Common myeloid progenitor, CD34-positive (primary cell): ENCODE results near the gene ARX.

Experiments used
- CTCF ChIA-PET: fragments of 350-600 bp; sonication (Branson Sonifier 250); formaldehyde crosslinking; loops from one replicate; lab custom pipeline; 2021; ENCODE audit warnings: antibody characterized with exemption; lab: Charles Lee
- POLR2A ChIA-PET: fragments of 350-600 bp; sonication (Branson Sonifier 250); formaldehyde crosslinking; loops from one replicate; lab custom pipeline; 2021; ENCODE audit warnings: antibody characterized with exemption; lab: Charles Lee
- DNase-seq, 3 donors: peaks; one replicate each; pipeline versions ENCODE4 v3.0.0 to v3.0.0-alpha.2; 2013
- H3K27ac ChIP-seq, 2 experiments: 1 replicate in 1 of 2; 2 replicates in 1 of 2; pipeline ENCODE4 v1.7.0; 2013; ENCODE audit warnings: inconsistent platforms in 2 of 2, low read length in 2 of 2, mild to moderate bottlenecking in 2 of 2, low read depth in 1 of 2, moderate library complexity in 1 of 2; ENCODE audit not compliant: severe bottlenecking in 2 of 2, insufficient read depth in 1 of 2, poor library complexity in 1 of 2
- H3K27me3 ChIP-seq, 5 experiments: replicated peaks in 2 of 5; 1 replicate in 3 of 5; 2 replicates in 2 of 5; pipeline versions ENCODE4 v1.6.1 to v1.7.0; 2013; ENCODE audit warnings: low read length in 4 of 5, mild to moderate bottlenecking in 2 of 5, moderate library complexity in 2 of 5, inconsistent platforms in 1 of 5; ENCODE audit not compliant: insufficient read depth in 5 of 5, control insufficient read depth in 4 of 5
- H3K36me3 ChIP-seq, 4 experiments: 1 replicate in 2 of 4; 2 replicates in 2 of 4; pipeline versions ENCODE4 v1.6.1 to v1.7.0; 2013; ENCODE audit warnings: low read length in 3 of 4, control low read depth in 1 of 4, mild to moderate bottlenecking in 1 of 4; ENCODE audit not compliant: control insufficient read depth in 4 of 4, insufficient read depth in 4 of 4
- H3K4me1 ChIP-seq, 4 experiments: 1 replicate in 3 of 4; 2 replicates in 1 of 4; pipeline versions ENCODE4 v1.6.1 to v1.7.1; 2013; ENCODE audit warnings: low read length in 3 of 4, mild to moderate bottlenecking in 3 of 4, control low read depth in 1 of 4, inconsistent platforms in 1 of 4, moderate library complexity in 1 of 4; ENCODE audit not compliant: control insufficient read depth in 4 of 4, insufficient read depth in 4 of 4; ENCODE audit errors: control extremely low read depth in 1 of 4
- H3K4me3 ChIP-seq, 7 experiments: 1 replicate in 4 of 7; 2 replicates in 3 of 7; pipeline versions ENCODE4 v1.5.1 to v1.7.0; 2013; ENCODE audit warnings: mild to moderate bottlenecking in 7 of 7, low read length in 6 of 7, moderate library complexity in 6 of 7, inconsistent platforms in 2 of 7, low read depth in 2 of 7, control low read depth in 1 of 7; ENCODE audit not compliant: insufficient read depth in 4 of 7, control insufficient read depth in 1 of 7; ENCODE audit errors: extremely low read depth in 1 of 7
- H3K9me3 ChIP-seq, 5 experiments: 1 replicate in 4 of 5; 2 replicates in 1 of 5; pipeline versions ENCODE4 v1.6.1 to v1.7.1; 2013; ENCODE audit warnings: low read length in 4 of 5, mild to moderate bottlenecking in 2 of 5, inconsistent platforms in 1 of 5, low read depth in 1 of 5, moderate library complexity in 1 of 5; ENCODE audit not compliant: control insufficient read depth in 4 of 5, insufficient read depth in 2 of 5; ENCODE audit errors: control extremely low read depth in 1 of 5
- WGBS: methylation state at CpG from one replicate; pipeline ENCODE4 v1.1.5; 2013; ENCODE audit not compliant: insufficient coverage; 5-methylcytosine and 5-hydroxymethylcytosine counted together

Gene ARX

DNA sequence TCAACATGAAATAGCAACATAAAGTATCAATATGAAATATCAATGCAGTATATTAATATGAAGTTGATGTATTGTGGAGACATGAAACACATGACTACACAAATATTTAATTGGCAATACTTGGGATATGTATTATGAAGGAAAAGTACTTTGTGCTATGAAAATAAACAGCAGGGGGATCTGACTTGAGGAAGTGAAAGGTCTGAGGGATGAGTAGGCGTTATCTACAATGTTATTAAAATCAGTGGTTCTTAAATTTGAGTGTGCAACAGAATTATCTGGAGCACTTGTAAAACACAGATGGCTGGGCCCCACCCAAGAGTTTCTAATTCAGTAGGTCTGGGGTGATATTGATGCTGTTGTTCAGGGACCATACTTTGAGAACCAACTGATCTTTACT, 27.4 kb upstream of the ARX start:
- H3K4me1 ChIP-seq: peaks cover 0 to 4% (median under 1%) of the 10 kb centered on the region in 4 experiments
- no peak for DNase-seq
- H3K27ac ChIP-seq: no peak overlapping the region
- H3K36me3 ChIP-seq: no peaks in the 10 kb centered on the region
- H3K27me3 ChIP-seq: no peaks in the 10 kb centered on the region
- peaks cover 0 to 4% (median 0%) of the 10 kb centered on the region in 5 experiments for H3K9me3 ChIP-seq
- no CpG with 5 or more reads among the region's 1 CpG for WGBS
- POLR2A ChIA-PET: no interaction called here
- CTCF ChIA-PET: no interaction called here
- H3K4me3 ChIP-seq: no peak overlapping the region

DNA sequence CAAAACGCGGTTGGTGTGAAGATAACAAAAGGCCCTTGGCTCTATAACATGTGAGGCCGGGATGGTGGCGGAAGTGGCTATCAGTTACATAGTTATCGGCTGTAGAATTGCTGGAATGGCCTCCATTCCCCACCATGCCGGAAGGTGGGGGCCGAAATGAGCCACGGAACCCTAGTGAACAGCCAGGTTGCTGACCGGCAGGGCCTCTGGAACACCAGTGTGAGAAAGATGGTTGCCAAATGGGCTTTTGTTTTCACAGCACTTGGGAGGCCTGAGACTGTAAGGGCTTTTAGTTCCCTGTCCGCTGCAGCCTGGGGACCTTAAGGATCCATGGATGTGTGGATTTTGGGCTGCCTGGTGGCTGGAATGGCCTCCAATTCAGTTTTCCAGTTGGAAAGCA, 23.3 kb upstream of the ARX start:
- POLR2A ChIA-PET: no interaction called here
- whole genome bisulfite sequencing: 98% methylated on average over 6 of the region's 10 CpGs
- CTCF ChIA-PET: interaction anchor here (0.8 kb wide), 1 partner anchor 9 kb away, joined by 3 read pairs; no protein-coding TSS in a partner anchor

DNA sequence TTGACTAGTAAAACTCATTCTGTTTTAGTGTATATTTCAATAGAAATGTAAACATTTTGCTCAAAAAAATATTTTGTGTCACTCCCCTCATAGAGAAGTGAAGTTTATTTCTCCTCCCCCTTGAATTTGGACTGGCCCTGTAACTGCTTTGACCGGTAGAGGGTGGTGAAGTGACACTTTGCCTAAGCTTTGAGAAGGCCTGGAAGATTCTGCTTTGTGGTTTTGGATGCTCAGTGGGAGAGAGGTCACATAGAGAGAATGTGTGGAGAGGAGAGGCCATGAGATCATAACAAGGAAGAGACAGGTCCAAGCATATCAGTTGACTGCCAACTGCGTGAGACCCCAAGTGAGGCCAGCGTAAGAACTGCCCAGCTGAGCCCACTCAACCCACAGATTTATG, 19.1 kb upstream of the ARX start:
- Histone ChIP-seq H3K9me3 (peaks cover 0 to 4% (median 0%) of the 10 kb centered on the region in 5 experiments), H3K4me1 (no peaks in the 10 kb centered on the region), H3K27me3 (peaks cover 0 to 2% (median 0%) of the 10 kb centered on the region in 5 experiments), H3K27ac (no peak overlapping the region), H3K4me3 (no peak overlapping the region), H3K36me3 (no peaks in the 10 kb centered on the region)
- CTCF ChIA-PET: interaction anchor here (1.2 to 4.2 kb wide), 2 partner anchors 8 to 109 kb away, joined by 5 to 15 read pairs; no protein-coding TSS in a partner anchor
- DNase-seq: no peak
- WGBS: no CpG with 5 or more reads among the region's 3 CpGs
- POLR2A ChIA-PET: no interaction called here

More for the DNA sequence above, 23.3 kb upstream of the ARX start:
- Histone ChIP-seq H3K27me3 (no peaks in the 10 kb centered on the region), H3K27ac (no peak overlapping the region), H3K36me3 (no peaks in the 10 kb centered on the region), H3K4me3 (no peak overlapping the region), H3K4me1 (no peaks in the 10 kb centered on the region), H3K9me3 (peaks cover 0 to 4% (median 0%) of the 10 kb centered on the region in 5 experiments)
- DNase-seq: no peak

DNA sequence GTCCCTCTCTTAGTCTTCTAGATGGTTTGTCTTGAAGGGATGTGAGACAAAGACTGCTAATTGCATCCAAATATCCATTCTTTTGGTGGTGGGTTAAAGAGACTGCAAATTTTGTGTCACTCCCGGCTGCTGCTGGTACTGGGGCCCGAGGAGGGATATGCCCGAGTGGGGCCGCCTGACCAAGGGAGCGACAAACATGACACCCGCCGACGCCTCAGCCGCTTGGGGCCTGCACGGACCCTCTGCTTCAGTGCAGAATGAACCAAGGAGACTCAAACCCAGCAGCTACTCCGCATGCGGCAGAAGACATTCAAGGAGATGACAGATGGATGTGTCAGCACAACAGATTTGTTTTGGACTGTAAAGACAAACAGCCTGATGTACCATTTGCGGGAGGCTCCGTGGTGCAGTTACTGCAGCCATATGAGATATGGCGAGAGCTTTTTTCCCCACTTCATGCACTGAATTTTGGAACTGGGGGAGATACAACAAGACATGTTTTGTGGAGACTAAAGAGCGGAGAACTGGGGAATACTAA, 13.6 kb upstream of the ARX start:
- ChIA-PET POLR2A (no interaction called here), CTCF (no interaction called here)
- no peak overlapping the region for H3K4me3 ChIP-seq
- peaks cover 2 to 31% (median 7%) of the 10 kb centered on the region in 5 experiments for H3K27me3 ChIP-seq
- no peak for DNase-seq
- H3K36me3 ChIP-seq: no peaks in the 10 kb centered on the region
- WGBS: 86% methylated on average over 15 of the region's 16 CpGs
- no peaks in the 10 kb centered on the region for H3K9me3 ChIP-seq
- H3K27ac ChIP-seq: no peak overlapping the region
- no peaks in the 10 kb centered on the region for H3K4me1 ChIP-seq

DNA sequence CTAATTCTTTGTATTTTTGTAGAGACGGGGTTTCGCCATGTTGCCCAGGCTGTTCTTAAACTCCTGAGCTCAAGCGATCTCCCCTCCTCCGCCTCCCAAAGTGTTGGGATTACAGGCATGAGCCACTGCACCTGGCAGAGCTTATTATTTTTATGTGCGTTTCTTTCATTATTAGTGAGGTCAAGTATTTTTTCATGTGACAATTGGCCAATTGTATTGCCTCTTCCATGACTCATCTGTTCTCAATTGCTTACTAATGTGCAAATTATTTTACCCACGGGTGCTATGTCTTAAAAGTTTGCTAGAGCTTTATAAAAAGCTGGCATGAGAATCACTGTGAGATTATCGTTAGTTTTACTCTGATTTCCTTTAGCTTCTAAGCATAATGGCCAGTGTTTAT, 13.0 kb upstream of the ARX start:
- DNase-seq: no peak
- WGBS: 90% methylated on average over 4 of the region's 7 CpGs
- Histone ChIP-seq H3K36me3 (no peaks in the 10 kb centered on the region), H3K27me3 (peaks cover 3 to 38% (median 9%) of the 10 kb centered on the region in 5 experiments), H3K4me1 (no peaks in the 10 kb centered on the region), H3K9me3 (no peaks in the 10 kb centered on the region), H3K27ac (no peak overlapping the region), H3K4me3 (no peak overlapping the region)
- CTCF ChIA-PET: interaction anchor here (0.8 kb wide), 1 partner anchor 13 kb away, joined by 4 read pairs; no protein-coding TSS in a partner anchor
- POLR2A ChIA-PET: no interaction called here

DNA sequence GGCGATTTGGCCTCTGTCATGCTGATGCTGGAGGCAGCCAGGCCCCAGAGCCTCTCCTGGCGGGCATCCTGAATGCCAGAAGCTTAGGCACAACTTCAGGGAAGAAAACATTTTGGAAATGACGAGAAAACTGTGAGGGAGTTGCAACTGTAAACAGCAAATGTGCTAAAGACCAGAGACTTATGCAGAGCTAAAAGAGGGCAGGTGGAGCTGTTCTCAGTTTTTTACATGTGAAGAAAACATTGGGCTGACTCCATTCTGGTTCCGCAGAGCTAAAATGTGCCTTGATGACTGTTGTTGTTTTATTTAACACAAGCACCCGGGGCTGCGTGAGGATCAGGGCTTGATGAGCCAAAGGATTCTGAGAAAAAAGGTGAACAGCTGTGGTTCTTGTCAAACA, 10.8 kb upstream of the ARX start:
- Histone ChIP-seq H3K27ac (no peak overlapping the region), H3K4me3 (no peak overlapping the region), H3K36me3 (no peaks in the 10 kb centered on the region), H3K27me3 (peaks cover 4 to 59% (median 22%) of the 10 kb centered on the region in 5 experiments), H3K9me3 (no peaks in the 10 kb centered on the region), H3K4me1 (peaks cover 0 to 3% (median 0%) of the 10 kb centered on the region in 4 experiments)
- POLR2A ChIA-PET: no interaction called here
- no peak for DNase-seq
- WGBS: 57% methylated on average over 6 of the region's 6 CpGs
- CTCF ChIA-PET: interaction anchor here (1.0 to 1.4 kb wide), 2 partner anchors 9 to 117 kb away, joined by 5 read pairs; no protein-coding TSS in a partner anchor

DNA sequence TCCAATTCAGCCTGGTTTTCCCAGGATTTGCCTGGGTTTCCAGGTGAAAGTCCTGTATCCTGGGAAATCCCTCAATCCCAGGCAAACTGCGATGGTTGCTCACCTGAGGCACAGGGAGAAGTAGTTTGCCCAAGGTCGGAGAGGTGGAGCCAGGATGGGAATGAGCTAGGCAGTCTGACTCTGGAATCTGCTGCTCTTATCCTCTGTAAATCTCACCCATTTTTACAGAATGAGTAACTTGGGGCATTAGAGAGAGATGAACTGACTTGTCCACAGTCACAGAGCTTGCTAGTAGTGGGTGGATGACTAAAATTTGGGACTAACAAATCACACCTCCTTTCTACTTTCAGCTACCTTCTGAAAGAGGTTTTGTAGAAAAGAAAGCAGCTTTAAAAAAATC, 9.8 kb upstream of the ARX start:
- POLR2A ChIA-PET: no interaction called here
- Histone ChIP-seq H3K4me3 (no peak overlapping the region), H3K9me3 (no peaks in the 10 kb centered on the region), H3K27ac (no peak overlapping the region), H3K4me1 (peaks cover 0 to 6% (median 0%) of the 10 kb centered on the region in 4 experiments), H3K27me3 (peaks cover 6 to 69% (median 23%) of the 10 kb centered on the region in 5 experiments), H3K36me3 (no peaks in the 10 kb centered on the region)
- CTCF ChIA-PET: interaction anchor here (1.4 kb wide), 1 partner anchor 118 kb away, joined by 5 read pairs; no protein-coding TSS in a partner anchor
- DNase-seq: no peak
- 100% methylated on average over 1 of the region's 2 CpGs for WGBS
